Erythroblast (primary cell): ENCODE data around the gene CACNA2D4.

ENCODE experiments used
- GATA1 ChIP-seq: IDR thresholded peaks from 2 replicates; pipeline ENCODE4 v1.6.1; 2011; ENCODE audit warnings: low read depth, mild to moderate bottlenecking, control low read depth, low read length, moderate library complexity
- POLR2A ChIP-seq: IDR thresholded peaks from 2 replicates; pipeline ENCODE4 v1.6.1; 2011; ENCODE audit warnings: mild to moderate bottlenecking, low read length

DNA sequence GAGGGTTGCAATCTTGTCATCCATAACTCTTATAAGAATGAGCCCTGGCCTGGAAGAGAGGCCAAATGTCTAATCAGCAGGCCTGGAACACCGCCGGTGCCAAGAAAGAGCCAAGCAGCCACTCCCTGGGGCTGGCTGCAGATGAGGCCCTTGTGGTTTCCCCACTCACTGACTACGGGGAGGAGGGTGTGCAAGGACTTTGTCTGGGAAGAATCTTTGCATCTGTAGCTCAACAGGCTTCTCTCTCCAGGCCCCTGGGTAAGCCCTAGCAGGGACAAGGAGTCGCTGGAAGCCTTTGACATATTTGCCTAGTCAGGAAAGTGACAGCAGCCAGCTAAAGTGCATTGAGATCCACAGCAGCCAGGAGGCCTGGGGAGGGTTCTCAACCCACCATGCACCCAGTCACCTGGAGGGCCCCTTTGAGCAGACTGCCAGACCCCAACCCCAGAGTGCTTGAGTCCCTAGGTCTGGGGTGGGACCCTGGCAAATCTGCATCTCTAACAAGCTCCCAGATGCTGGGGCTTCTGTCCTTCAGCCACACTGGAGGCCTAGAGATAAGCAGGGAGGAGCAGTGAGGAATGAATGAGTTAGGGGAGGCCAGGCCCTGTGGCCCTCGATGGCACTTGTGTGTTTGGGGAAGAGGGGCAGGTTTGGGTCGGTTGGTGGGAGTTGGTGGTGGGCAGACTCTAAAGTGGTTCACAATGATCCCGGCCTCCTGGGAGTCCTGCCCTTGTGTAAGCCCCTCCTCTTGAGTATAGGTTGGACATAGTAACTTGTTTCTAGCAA is 112.0 kb downstream of the CACNA2D4 start:
- TF ChIP-seq POLR2A, result no peak
- no peak for TF ChIP-seq GATA1
